ENCODE results near the gene ZDHHC17.

The ZDHHC17 gene

GRCh38 chr12:76836633-76837032, 72.7 kb downstream of the ZDHHC17 start:
- TF ChIP-seq CTCF (conservative IDR thresholded peaks at IDR 0.05; ENCODE audit: low read length): no peak
- TF ChIP-seq EZH2phosphoT487 (IDR thresholded peaks at IDR 0.05; ENCODE audit: borderline replicate concordance): no peak
- H3K9me3 ChIP-seq (ENCODE audit: insufficient read depth, low read depth, low read length): no peaks in the 10 kb centered on the region

GRCh38 chr12:76847260-76847659, 83.3 kb downstream of the ZDHHC17 start:
- peaks cover 15% of the 10 kb centered on the region; the same call in 1 of the 2 replicates for H3K36me3 ChIP-seq (ENCODE audit: insufficient read depth, low read length)
- no peaks in the 10 kb centered on the region for H3K9me2 ChIP-seq (replicated peaks; ENCODE audit: low read depth, low read length)

More at GRCh38 chr12:76836633-76837032, 72.7 kb downstream of the ZDHHC17 start:
- Histone ChIP-seq H3K4me2 (ENCODE audit: low read depth, low read length, poor library complexity, severe bottlenecking) (no peak overlapping the region), H3K4me3 (ENCODE audit: low read length, poor library complexity, severe bottlenecking) (no peak overlapping the region), H3K27me3 (ENCODE audit: insufficient read depth, low read length, poor library complexity, severe bottlenecking) (no peaks in the 10 kb centered on the region), H3F3A (ENCODE audit: low read depth) (no peaks in the 10 kb centered on the region), H3K36me3 (ENCODE audit: insufficient read depth, low read length) (peaks cover 4% of the 10 kb centered on the region; the same call in 1 of the 2 replicates), H3K79me2 (ENCODE audit: insufficient read depth, low read length) (no peaks in the 10 kb centered on the region), H3K9ac (ENCODE audit: low read depth, low read length, poor library complexity, severe bottlenecking) (no peak overlapping the region), H2AFZ (ENCODE audit: low read length) (no peak overlapping the region), H3K9me2 (replicated peaks; ENCODE audit: low read depth, low read length) (no peaks in the 10 kb centered on the region), H3K4me1 (ENCODE audit: insufficient read depth, low read length, poor library complexity, severe bottlenecking) (no peaks in the 10 kb centered on the region), H4K20me1 (ENCODE audit: insufficient read depth, low read length, poor library complexity, severe bottlenecking) (no peaks in the 10 kb centered on the region)

GRCh38 chr12:76848132-76848531, 84.2 kb downstream of the ZDHHC17 start:
- H2AFZ ChIP-seq (ENCODE audit: low read length): no peak overlapping the region
- TF ChIP-seq CTCF (conservative IDR thresholded peaks at IDR 0.05; ENCODE audit: low read length): no peak
- TF ChIP-seq EZH2phosphoT487 (IDR thresholded peaks at IDR 0.05; ENCODE audit: borderline replicate concordance): no peak
- peaks cover 15% of the 10 kb centered on the region; the same call in 1 of the 2 replicates for H3K36me3 ChIP-seq (ENCODE audit: insufficient read depth, low read length)
- H3K9ac ChIP-seq (ENCODE audit: low read depth, low read length, poor library complexity, severe bottlenecking): no peak overlapping the region
- H3K4me3 ChIP-seq (ENCODE audit: low read length, poor library complexity, severe bottlenecking): no peak overlapping the region
- H3F3A ChIP-seq (ENCODE audit: low read depth): no peaks in the 10 kb centered on the region
- no peaks in the 10 kb centered on the region for H3K4me1 ChIP-seq (ENCODE audit: insufficient read depth, low read length, poor library complexity, severe bottlenecking)
- no peaks in the 10 kb centered on the region for H3K9me3 ChIP-seq (ENCODE audit: insufficient read depth, low read depth, low read length)
- no peaks in the 10 kb centered on the region for H3K27me3 ChIP-seq (ENCODE audit: insufficient read depth, low read length, poor library complexity, severe bottlenecking)
- no peaks in the 10 kb centered on the region for H3K9me2 ChIP-seq (replicated peaks; ENCODE audit: low read depth, low read length)
- no peak overlapping the region for H3K4me2 ChIP-seq (ENCODE audit: low read depth, low read length, poor library complexity, severe bottlenecking)
- H3K79me2 ChIP-seq (ENCODE audit: insufficient read depth, low read length): no peaks in the 10 kb centered on the region
- H4K20me1 ChIP-seq (ENCODE audit: insufficient read depth, low read length, poor library complexity, severe bottlenecking): no peaks in the 10 kb centered on the region

More at GRCh38 chr12:76847260-76847659, 83.3 kb downstream of the ZDHHC17 start:
- Histone ChIP-seq H3K79me2 (ENCODE audit: insufficient read depth, low read length) (no peaks in the 10 kb centered on the region), H3K9me3 (ENCODE audit: insufficient read depth, low read depth, low read length) (no peaks in the 10 kb centered on the region), H3K4me2 (ENCODE audit: low read depth, low read length, poor library complexity, severe bottlenecking) (no peak overlapping the region), H4K20me1 (ENCODE audit: insufficient read depth, low read length, poor library complexity, severe bottlenecking) (no peaks in the 10 kb centered on the region), H3K27me3 (ENCODE audit: insufficient read depth, low read length, poor library complexity, severe bottlenecking) (no peaks in the 10 kb centered on the region), H3K4me3 (ENCODE audit: low read length, poor library complexity, severe bottlenecking) (no peak overlapping the region), H3K4me1 (ENCODE audit: insufficient read depth, low read length, poor library complexity, severe bottlenecking) (no peaks in the 10 kb centered on the region), H3K9ac (ENCODE audit: low read depth, low read length, poor library complexity, severe bottlenecking) (no peak overlapping the region), H2AFZ (ENCODE audit: low read length) (no peak overlapping the region), H3F3A (ENCODE audit: low read depth) (no peaks in the 10 kb centered on the region)
- TF ChIP-seq CTCF (conservative IDR thresholded peaks at IDR 0.05; ENCODE audit: low read length) (no peak), EZH2phosphoT487 (IDR thresholded peaks at IDR 0.05; ENCODE audit: borderline replicate concordance) (no peak)
